DMS153 (cell line): ENCODE results near the gene MRPL53.

ENCODE experiments used
- DNase-seq: peaks from one replicate; lab custom pipeline; 2025; lab: John Stamatoyannopoulos, UW

The MRPL53 gene

GRCh38 chr2:74426181-74426758 lies 46.2 kb downstream of the MRPL53 start:
- DNase-seq, result no peak

- no peak for DNase-seq
These were observed 47.0 kb downstream of the MRPL53 start for GRCh38 chr2:74425523-74425922.

- no peak for DNase-seq
These were observed 47.5 kb downstream of the MRPL53 start for GRCh38 chr2:74424995-74425406.

- DNase-seq, result no peak
These were observed 48.1 kb downstream of the MRPL53 start for GRCh38 chr2:74424139-74424992.

- no peak for DNase-seq
These were observed 49.0 kb downstream of the MRPL53 start for GRCh38 chr2:74423231-74424095.
